ENCODE measurements around the gene ANKRD6.

- no peak for TF ChIP-seq CTCF (IDR thresholded peaks at IDR 0.05)
- TF ChIP-seq POLR2A (IDR thresholded peaks at IDR 0.05) = no peak
Measured at GRCh38 chr6:89492025-89492640, 59.2 kb downstream of the ANKRD6 start.
